GM12878 (cell line): Measurements from ENCODE around the gene SIX1. TPM values are rescaled to one million over a fixed set of nuclear protein-coding genes. Genes with fewer than 3 reads are reported as not detected.
A peak's percentile ranks its signal among the peaks of the same experiment; 100 is the strongest.

Source experiments
- ATAC-seq: fragments of 200-7000 bp; cut with Tn5 transposase; 3 replicates; pipeline ENCODE4 v1.9.1; 2020; ENCODE audit warnings: mild to moderate bottlenecking, moderate library complexity
- BruUV-seq: library from RNA; stranded (reverse); fragments of 400-500 nt; replicated peaks from 2 replicates; lab custom pipeline; 2021; lab: Mats Ljungman, UMichigan
- CTCF ChIA-PET: fragments of 300-600 bp; sonication (Branson Sonifier 250); formaldehyde crosslinking; extraction: SDS; loops from one replicate; lab custom pipeline; 2021; ENCODE audit warnings: inconsistent platforms; lab: Yijun Ruan, JAX
- POLR2A ChIA-PET: fragments of 350-600 bp; formaldehyde crosslinking; extraction: SDS; loops from one replicate; lab custom pipeline; 2021; ENCODE audit warnings: inconsistent platforms; lab: Charles Lee
- RAD21 ChIA-PET: fragments of 300-600 bp; sonication (Branson Sonifier 250); formaldehyde crosslinking; loops from one replicate; lab custom pipeline; 2023; ENCODE audit warnings: antibody characterized with exemption; ENCODE audit not compliant: unreplicated experiment; lab: Charles Lee
- SMC1A ChIA-PET: fragments of 300-600 bp; sonication (Branson Sonifier 250); formaldehyde crosslinking; loops from one replicate; lab custom pipeline; 2023; ENCODE audit not compliant: unreplicated experiment, uncharacterized antibody; lab: Charles Lee
- DNase-seq: peaks from one replicate; pipeline ENCODE4 v3.0.0-alpha.2; 2011; ENCODE audit warnings: low read depth, low spot score
- FAIRE-seq: peaks from 3 replicates; lab custom pipeline; 2011; peaks lifted over from hg19 to GRCh38; lab: Jason Lieb, UNC
- H2AFZ ChIP-seq: 2 replicates; pipeline ENCODE4 v1.6.0; 2011; ENCODE audit warnings: low read depth, low read length, control low read depth; ENCODE audit not compliant: control insufficient read depth
- H3K27ac ChIP-seq: 2 replicates; pipeline ENCODE4 v1.5.1; 2011; ENCODE audit warnings: control low read depth; ENCODE audit not compliant: control insufficient read depth, insufficient read depth
- H3K27me3 ChIP-seq, 2 experiments: replicated peaks in 1 of 2; 2 replicates each; pipeline versions ENCODE4 v1.6.0 to v1.6.1; 2011; ENCODE audit warnings: low read length in 1 of 2; ENCODE audit not compliant: control insufficient read depth in 2 of 2, insufficient read depth in 2 of 2
- H3K36me3 ChIP-seq, 2 experiments: 2 replicates each; pipeline ENCODE4 v1.5.1; 2011; ENCODE audit warnings: low read length in 1 of 2; ENCODE audit not compliant: control insufficient read depth in 2 of 2, insufficient read depth in 2 of 2
- H3K4me1 ChIP-seq: 2 replicates; pipeline ENCODE4 v1.6.1; 2011; ENCODE audit warnings: mild to moderate bottlenecking, low read length, moderate library complexity, mixed read lengths; ENCODE audit not compliant: control insufficient read depth, insufficient read depth
- H3K4me2 ChIP-seq: 2 replicates; pipeline ENCODE4 v1.6.0; 2011; ENCODE audit warnings: control low read depth; ENCODE audit not compliant: control insufficient read depth, insufficient read depth
- H3K4me3 ChIP-seq: fragments of 200-600 bp; sonication (generic); 2 replicates; pipeline ENCODE4 v1.5.1; 2016
- H3K79me2 ChIP-seq: 2 replicates; pipeline ENCODE4 v1.6.0; 2011; ENCODE audit warnings: low read length; ENCODE audit not compliant: control insufficient read depth, insufficient read depth
- H3K9ac ChIP-seq: 2 replicates; pipeline ENCODE4 v1.8.0; 2011; ENCODE audit warnings: low read length, control low read depth, mixed read lengths; ENCODE audit not compliant: control insufficient read depth, insufficient read depth
- H3K9me3 ChIP-seq: replicated peaks from 3 replicates; pipeline ENCODE4 v1.5.1; 2011; ENCODE audit warnings: mild to moderate bottlenecking, low read length; ENCODE audit not compliant: control insufficient read depth, insufficient read depth
- H4K20me1 ChIP-seq: 2 replicates; pipeline ENCODE4 v1.6.0; 2011; ENCODE audit not compliant: control insufficient read depth, insufficient read depth
- ATF7 ChIP-seq: fragments of 450-650 bp; IDR thresholded peaks from 2 replicates; pipeline ENCODE4 v1.6.1; 2016; ENCODE audit warnings: low read depth, mild to moderate bottlenecking
- CBX5 ChIP-seq: sonication (generic); IDR thresholded peaks from 2 replicates; pipeline ENCODE4 v1.6.1; 2016; ENCODE audit warnings: low read depth, moderate library complexity, mild to moderate bottlenecking, inconsistent platforms
- HDAC6 ChIP-seq: fragments of 200-600 bp; sonication (generic); IDR thresholded peaks from one replicate; pipeline ENCODE4 v1.8.0; 2017; ENCODE audit warnings: antibody characterized with exemption; ENCODE audit not compliant: unreplicated experiment
- MXI1 ChIP-seq: fragments of 150-350 bp; IDR thresholded peaks from 2 replicates; pipeline ENCODE4 v1.6.1; 2011; ENCODE audit warnings: low read depth, mild to moderate bottlenecking, inconsistent platforms, low read length, improper control_type of control experiment
- WRNIP1 ChIP-seq: IDR thresholded peaks from 2 replicates; pipeline ENCODE4 v1.6.1; 2011; ENCODE audit warnings: low read depth, low read length, improper control_type of control experiment, borderline replicate concordance
- WGBS: methylation state at CpG from one replicate; pipeline ENCODE4 v1.1.6; 2016; ENCODE audit warnings: low lambda C conversion rate; ENCODE audit not compliant: insufficient replicate concordance, insufficient coverage; ENCODE audit errors: missing lambda C conversion rate; 5-methylcytosine and 5-hydroxymethylcytosine counted together
- in situ Hi-C: fragments of 300-500 bp; cut with MboI; formaldehyde crosslinking; loops from 9 replicates; pipeline ENCODE4 v1.14.3; 2018; ENCODE audit warnings: mixed read lengths
- intact Hi-C: fragments of 100-400 bp; cut with micrococcal nuclease; formaldehyde crosslinking; loops from one replicate; pipeline ENCODE4 v1.14.2; 2022; ENCODE audit not compliant: unreplicated experiment
- polyA plus RNA-seq, 11 experiments: library from polyadenylated mRNA; depleted of rRNA in 4 of 11; unstranded in 6 of 11; stranded (reverse) in 5 of 11; fragments of >200 nt; fragmentation: Nextera tagmentation in 4 of 11; fragmentation: Illumina TruSeq in 1 of 11; extraction: Ambion mirVana in 4 of 11; extraction: Trizol in 1 of 11; gene quantifications; 1 replicate in 1 of 11; 2 replicates in 10 of 11; pipeline versions ENCODE4 v1.2.1 to v1.2.3, GENCODE V29; 2011 to 2016; ENCODE audit warnings: inconsistent platforms in 2 of 11, missing spikeins in 2 of 11, low read depth in 1 of 11
- total RNA-seq, 4 experiments: library from RNA; depleted of rRNA in 3 of 4; stranded (reverse); fragments of >200 nt in 3 of 4; fragmentation: Illumina TruSeq in 1 of 4; extraction: Trizol in 1 of 4; gene quantifications; 2 replicates each; pipeline versions ENCODE4 v1.2.1 to v1.2.3, GENCODE V29; 2013 to 2021

SIX1 gene
- total and polyA plus RNA-seq, 10 of the 15 experiments (the other 5 are each of a cell fraction or from before 2014, with no cell fraction given): 0.03 to 0.06 (median 0.05) TPM; not detected in 5

DNA sequence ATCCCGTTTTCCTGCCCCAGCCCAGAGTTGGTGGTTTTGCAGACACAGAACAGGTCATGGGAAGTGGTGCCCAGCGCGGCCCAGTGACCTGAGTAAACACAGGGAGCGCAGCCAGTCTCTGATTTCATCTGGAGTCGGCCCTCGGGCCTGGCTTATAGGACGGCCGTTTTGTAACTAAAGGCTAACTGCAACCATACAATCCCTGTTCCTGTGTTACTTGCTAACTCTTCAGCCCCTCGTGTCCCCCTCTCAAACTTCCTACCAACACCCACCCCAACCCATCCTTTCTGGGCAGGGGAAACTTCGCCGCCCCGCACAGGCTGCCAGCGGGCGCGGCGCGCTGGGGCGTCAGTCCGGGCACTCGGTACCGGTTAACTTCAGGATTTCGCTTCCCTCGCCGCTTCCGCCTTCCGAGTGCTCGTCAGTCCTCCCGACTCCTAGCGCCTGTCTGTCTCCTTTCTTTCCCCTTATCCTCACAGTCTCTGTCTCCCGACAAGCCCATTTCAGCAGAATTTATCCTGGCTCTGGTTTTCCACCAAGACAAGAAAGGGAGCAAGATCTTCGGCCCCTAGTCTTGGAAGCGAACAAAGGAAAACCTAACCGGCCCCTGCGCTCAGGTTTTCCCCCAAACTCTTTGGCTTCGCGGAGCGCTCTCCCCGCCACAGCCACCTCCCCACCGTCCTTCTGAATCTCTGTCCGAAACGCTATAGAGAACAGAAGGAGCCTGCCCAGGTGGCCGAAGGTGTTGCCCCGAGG, 2.0 kb downstream of the SIX1 start:
- H3K9me3 ChIP-seq: no peaks in the 10 kb centered on the region; the same call in 1 of the 3 replicates
- H3K9ac ChIP-seq: no peak overlapping the region
- no peak overlapping the region for H2AFZ ChIP-seq
- FAIRE-seq: no peak
- SMC1A ChIA-PET: no interaction called here
- peaks cover 27 to 45% of the 10 kb centered on the region in 2 experiments for H3K27me3 ChIP-seq
- no peak for DNase-seq
- POLR2A ChIA-PET: interaction anchor here (0.7 kb wide), 1 partner anchor 369 kb away, joined by 3 read pairs; no protein-coding TSS in a partner anchor
- no peaks in the 10 kb centered on the region for H4K20me1 ChIP-seq
- peak overlapping the region; percentile 33 for H3K4me3 ChIP-seq
- no TSS peak for BruUV-seq
- 27% methylated on average over 43 of the region's 43 CpGs for WGBS
- no peaks in the 10 kb centered on the region; the same call in 1 of the 2 replicates for H3K4me1 ChIP-seq
- TF ChIP-seq CBX5 (no peak), ATF7 (no peak), HDAC6 (no peak), MXI1 (no peak), WRNIP1 (no peak)
- ATAC-seq: peak; percentile 34
- H3K36me3 ChIP-seq: no peaks in the 10 kb centered on the region
- in situ Hi-C loops: loop anchor here (25.0 kb wide), 1 partner anchor 1165 kb away; the partner anchor contains the start of gene SYT16
- no peak overlapping the region for H3K27ac ChIP-seq
- RAD21 ChIA-PET: interaction anchor here (0.8 kb wide), 1 partner anchor 23 kb away, joined by 3 read pairs; no protein-coding TSS in a partner anchor
- CTCF ChIA-PET: interaction anchor here (0.6 to 1.5 kb wide), 4 partner anchors 8 to 349 kb away, joined by 3 to 5 read pairs (median 4); no protein-coding TSS in a partner anchor
- H3K4me2 ChIP-seq: peak overlapping the region; percentile 15; the same call in 1 of the 2 replicates
- intact Hi-C loops: no loop called here
- H3K79me2 ChIP-seq: no peaks in the 10 kb centered on the region
